GM13976 (cell line): ENCODE results near the gene ARHGAP6.
"Not testable (repeated sequence)": the region's sequence is repeated elsewhere in the genome, so short reads cannot be mapped to it uniquely, and the experiment has no call there.

ENCODE experiments used
- DNase-seq: peaks from one replicate; pipeline ENCODE4 v3.0.0; 2012; ENCODE audit warnings: low spot score
- in situ Hi-C: fragments of 300-500 bp; cut with MboI; formaldehyde crosslinking; loops from one replicate; pipeline ENCODE4 v1.12.0; 2022; ENCODE audit warnings: low sequenced_read_pairs, mixed read lengths, inconsistent platforms; ENCODE audit not compliant: unreplicated experiment
- TF ChIP-seq, protein P1 (sequence below): IDR thresholded peaks from 2 replicates; pipeline ENCODE4 v1.5.1; 2012; ENCODE audit warnings: borderline replicate concordance, mild to moderate bottlenecking; ENCODE audit not compliant: insufficient read depth; ENCODE audit errors: extremely low read depth, missing control alignments, control extremely low read depth

Gene ARHGAP6

DNA sequence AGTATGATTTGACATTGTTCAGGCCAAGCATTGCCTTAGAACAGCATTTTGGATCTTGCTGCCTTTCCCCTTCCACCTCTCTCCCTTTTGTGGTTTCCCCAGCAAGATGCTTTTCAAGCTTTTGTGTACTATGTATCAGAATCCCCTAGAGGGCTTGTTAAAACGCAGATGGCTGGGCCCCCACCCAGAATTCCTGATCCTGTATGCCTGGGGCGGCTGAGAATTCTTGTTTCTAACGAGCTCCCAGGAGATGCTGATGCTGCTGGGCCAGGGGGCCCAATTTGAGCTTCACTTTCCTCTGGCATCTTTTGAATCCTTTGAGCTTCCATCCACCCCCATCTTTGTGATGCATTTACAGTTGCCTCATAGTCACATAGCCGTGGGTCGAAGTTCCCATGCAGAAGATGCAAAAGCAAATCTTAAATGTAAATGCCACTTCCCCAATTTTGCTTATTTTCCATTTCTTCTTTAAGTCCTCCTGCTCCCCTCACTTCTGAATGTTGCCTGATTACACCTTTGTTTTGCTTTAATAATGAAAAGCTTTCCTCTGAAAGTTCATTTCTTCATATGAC lies 536.1 kb downstream of the ARHGAP6 start:
- DNase-seq: no peak
- TF ChIP-seq, protein P1, sequence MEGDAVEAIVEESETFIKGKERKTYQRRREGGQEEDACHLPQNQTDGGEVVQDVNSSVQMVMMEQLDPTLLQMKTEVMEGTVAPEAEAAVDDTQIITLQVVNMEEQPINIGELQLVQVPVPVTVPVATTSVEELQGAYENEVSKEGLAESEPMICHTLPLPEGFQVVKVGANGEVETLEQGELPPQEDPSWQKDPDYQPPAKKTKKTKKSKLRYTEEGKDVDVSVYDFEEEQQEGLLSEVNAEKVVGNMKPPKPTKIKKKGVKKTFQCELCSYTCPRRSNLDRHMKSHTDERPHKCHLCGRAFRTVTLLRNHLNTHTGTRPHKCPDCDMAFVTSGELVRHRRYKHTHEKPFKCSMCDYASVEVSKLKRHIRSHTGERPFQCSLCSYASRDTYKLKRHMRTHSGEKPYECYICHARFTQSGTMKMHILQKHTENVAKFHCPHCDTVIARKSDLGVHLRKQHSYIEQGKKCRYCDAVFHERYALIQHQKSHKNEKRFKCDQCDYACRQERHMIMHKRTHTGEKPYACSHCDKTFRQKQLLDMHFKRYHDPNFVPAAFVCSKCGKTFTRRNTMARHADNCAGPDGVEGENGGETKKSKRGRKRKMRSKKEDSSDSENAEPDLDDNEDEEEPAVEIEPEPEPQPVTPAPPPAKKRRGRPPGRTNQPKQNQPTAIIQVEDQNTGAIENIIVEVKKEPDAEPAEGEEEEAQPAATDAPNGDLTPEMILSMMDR: no peak
- in situ Hi-C loops: loop anchor here (25.0 kb wide), 1 partner anchor 942 kb away; no protein-coding TSS in a partner anchor

DNA sequence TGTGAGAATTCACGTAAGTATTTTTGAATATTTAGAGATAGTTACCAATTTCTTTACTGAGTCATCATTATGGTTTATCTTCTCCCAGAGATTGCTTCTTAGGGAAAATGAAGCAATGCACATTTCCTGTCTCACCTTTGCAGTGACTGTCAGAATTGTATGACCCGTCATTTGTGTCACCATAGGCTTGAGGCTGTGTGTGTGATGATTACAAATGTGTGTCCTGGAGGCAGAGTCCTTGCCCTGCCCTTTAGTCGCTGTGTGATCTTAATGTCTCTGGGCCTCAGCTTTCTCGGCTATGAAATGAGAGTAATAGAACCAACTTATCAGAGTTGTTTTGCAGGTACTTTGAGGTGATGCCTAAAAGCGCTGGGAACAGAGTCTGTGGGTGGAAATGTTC lies 540.7 kb downstream of the ARHGAP6 start:
- TF ChIP-seq, protein P1: no peak
- DNase-seq: no peak
- in situ Hi-C loops: loop anchor here (25.0 kb wide), 1 partner anchor 938 kb away; no protein-coding TSS in a partner anchor

DNA sequence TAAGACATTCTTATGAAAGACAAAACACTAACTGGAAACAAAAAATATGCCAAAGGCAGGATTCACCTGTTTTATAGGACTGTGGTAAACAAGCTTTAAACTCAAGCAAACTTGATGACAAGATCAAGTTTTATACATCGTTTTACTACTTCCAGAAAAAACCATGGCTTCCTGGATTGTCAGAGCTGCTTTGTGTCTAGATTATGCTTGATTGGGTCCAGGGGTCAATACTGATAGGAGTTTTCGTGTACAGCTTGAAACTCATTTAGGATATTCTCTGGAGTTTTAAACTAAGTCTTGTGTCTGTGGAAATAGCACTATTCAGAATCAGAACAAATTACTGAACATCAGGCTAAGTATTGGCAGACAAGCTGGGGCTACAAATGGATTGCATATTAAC lies 541.6 kb downstream of the ARHGAP6 start:
- in situ Hi-C loops: no loop called here
- DNase-seq: no peak
- TF ChIP-seq, protein P1: no peak

DNA sequence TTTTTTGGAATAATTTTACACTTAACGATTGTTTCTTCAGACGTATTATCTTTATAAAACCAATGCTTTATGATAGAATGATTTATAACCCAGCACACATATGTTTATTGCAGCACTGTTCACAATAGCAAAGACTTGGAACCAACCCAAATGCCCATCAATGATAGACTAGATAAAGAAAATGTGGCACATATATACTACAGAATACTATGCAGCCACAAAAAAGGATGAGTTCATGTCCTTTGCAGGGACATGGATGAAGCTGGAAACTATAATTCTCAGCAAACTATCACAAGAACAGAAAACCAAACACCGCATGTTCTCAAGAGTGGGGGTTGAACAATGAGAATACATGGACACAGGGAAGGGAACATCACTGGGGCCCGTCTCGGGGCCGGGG lies 542.6 kb downstream of the ARHGAP6 start:
- DNase-seq, in situ Hi-C loops: not testable (repeated sequence)

DNA sequence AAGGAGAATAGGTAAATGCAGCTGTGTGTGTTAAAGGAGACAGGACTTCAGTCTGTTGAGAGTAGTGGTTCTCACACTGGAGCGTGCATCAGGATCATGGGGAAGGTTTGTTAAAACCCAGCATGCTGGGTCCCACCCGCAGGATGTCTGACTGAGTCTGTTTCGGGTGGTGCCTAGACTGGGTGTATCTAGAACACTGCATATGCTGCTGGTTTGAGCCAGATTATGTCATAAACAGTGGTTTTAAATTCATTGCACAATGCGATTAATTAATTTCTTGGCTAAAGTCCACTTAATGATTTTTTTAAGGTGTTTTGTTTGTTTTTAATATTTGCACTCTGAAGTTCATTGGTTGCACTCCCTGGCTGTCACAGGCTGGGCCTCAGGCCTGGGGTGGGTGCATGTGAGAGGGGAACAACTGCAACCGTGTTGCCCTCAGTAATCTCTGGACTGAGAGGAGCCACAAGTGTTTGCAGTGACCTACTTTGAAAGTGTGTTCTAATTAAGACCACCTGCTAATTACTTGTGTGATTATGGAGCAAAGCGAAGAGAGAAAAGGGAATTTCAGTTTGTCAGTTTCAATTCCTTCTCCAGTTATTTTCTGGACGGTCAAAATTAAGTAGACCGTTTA lies 546.3 kb downstream of the ARHGAP6 start:
- TF ChIP-seq, protein P1: no peak
- DNase-seq: no peak
- in situ Hi-C loops: no loop called here

DNA sequence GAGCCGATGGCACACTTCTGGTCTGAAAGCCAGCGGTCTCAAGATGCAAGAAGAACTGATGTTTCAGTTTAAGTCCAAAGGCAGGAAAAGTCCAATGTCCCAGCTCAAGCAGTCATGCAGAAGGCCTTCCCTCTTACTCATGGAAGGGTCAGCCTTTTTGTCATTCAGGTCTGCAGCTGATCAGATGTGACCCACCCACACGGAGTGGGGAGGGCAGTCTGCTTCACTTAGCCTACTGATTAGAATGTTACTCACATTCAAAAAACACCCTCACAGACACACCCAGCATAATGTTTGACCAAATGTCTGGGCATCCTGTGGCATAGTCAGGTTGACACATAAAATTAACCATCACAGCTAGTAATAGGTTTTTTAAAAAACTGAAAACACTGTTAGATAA lies 548.0 kb downstream of the ARHGAP6 start:
- TF ChIP-seq, protein P1: no peak
- in situ Hi-C loops: no loop called here

DNA sequence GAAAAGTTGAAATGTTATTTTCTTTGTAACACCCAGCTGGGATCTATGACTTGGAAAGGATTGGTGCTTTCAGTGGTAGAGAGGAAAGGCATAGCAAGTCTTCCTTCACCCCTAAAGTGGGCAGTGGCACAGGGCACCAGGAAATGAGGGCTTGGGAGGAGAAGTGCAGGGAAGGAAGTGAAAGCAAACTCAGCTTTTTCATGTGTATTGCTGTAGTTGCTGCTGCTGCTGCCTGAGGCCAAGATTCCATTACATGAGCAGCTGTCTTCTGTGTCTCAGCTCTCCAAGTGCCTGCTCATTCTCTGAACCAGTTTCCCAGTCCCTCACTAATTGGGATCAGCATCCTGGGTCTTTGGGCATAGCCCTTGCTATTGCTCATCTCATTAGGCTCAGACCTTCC lies 552.0 kb downstream of the ARHGAP6 start:
- TF ChIP-seq, protein P1: no peak
- in situ Hi-C loops: no loop called here
- no peak for DNase-seq

More for the DNA sequence above, 548.0 kb downstream of the ARHGAP6 start:
- no peak for DNase-seq
